Measurements from ENCODE around the gene ATR. TPM values are rescaled to one million over a fixed set of nuclear protein-coding genes. Genes with fewer than 3 reads are reported as not detected.

The ATR gene
- total RNA-seq, 4 donors from 2014 or later: 15.0 to 36.0 (median 15.9) TPM

DNA sequence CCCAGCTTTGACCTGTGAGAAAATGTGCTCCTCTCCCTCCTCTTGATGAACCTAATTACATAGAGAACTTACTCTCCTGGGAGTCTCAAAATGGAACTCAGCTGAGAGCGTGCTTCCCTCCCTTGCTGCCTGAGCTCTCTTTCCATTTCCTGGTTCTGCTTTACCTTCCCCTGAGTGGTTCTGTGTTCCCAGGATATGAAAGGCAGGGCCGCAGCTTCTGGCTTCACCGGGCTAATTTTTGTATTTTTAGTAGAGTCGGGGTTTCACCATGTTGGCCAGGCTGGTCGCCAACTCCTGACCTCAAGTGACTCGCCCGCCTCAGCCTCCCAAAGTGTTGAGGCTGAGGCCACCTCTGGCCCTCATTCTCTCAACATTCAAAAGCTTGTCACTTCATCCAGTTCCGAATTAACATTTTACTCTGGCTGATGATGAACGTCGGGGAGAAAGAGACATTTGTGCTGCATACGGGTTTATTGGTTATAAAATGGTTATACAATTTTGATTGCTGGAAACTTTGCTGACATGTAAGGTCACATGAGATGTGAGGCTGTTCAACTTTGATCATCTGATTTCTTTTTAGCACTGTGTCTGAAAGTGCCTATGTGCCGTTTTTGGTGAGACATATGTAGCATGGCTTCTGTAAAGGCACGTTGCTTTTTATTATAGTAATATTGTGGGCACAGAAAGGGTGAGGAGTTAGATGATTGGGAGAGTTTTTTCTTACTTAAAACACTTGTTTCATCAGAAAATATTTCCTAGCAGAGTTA lies 24.3 kb upstream of the ATR start:
- H3K27ac ChIP-seq: no peak overlapping the region
- TF ChIP-seq, protein P1, sequence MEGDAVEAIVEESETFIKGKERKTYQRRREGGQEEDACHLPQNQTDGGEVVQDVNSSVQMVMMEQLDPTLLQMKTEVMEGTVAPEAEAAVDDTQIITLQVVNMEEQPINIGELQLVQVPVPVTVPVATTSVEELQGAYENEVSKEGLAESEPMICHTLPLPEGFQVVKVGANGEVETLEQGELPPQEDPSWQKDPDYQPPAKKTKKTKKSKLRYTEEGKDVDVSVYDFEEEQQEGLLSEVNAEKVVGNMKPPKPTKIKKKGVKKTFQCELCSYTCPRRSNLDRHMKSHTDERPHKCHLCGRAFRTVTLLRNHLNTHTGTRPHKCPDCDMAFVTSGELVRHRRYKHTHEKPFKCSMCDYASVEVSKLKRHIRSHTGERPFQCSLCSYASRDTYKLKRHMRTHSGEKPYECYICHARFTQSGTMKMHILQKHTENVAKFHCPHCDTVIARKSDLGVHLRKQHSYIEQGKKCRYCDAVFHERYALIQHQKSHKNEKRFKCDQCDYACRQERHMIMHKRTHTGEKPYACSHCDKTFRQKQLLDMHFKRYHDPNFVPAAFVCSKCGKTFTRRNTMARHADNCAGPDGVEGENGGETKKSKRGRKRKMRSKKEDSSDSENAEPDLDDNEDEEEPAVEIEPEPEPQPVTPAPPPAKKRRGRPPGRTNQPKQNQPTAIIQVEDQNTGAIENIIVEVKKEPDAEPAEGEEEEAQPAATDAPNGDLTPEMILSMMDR (IDR thresholded peaks at IDR 0.05): no peak
- TF ChIP-seq POLR2A (IDR thresholded peaks at IDR 0.05) (no peak), POLR2AphosphoS5 (IDR thresholded peaks at IDR 0.05) (no peak), EP300 (IDR thresholded peaks at IDR 0.05) (no peak)
- H3K27me3 ChIP-seq: no peaks in the 10 kb centered on the region
- DNase-seq (ENCODE audit: low spot score in 2 of 2): no peak
- H3K9me3 ChIP-seq: no peaks in the 10 kb centered on the region
- whole genome bisulfite sequencing: 89% methylated on average over 13 of the region's 13 CpGs
- H3K4me1 ChIP-seq: peaks cover 1% of the 10 kb centered on the region
- H3K4me3 ChIP-seq: no peak overlapping the region
- H3K36me3 ChIP-seq: no peaks in the 10 kb centered on the region

DNA sequence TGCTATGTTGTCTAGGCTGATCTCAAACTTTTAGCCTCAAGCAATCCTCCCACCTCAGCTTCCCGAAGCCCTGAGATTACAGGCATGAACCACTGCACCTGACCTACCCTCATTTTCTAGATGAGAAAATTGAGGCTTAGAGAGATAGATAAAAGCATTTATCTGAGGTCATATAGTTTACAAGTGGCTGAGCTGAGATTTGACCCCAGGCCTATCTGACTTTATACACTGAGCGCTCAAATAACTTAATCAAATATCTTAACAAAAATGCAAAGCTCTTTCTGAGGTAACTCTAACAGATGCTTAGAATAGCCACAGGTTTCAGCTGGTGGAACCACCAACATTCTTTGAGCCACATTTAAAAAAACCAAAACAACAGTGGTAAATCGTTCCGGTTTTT lies 23.2 kb upstream of the ATR start:
- Histone ChIP-seq H3K27ac (no peak overlapping the region), H3K4me3 (no peak overlapping the region), H3K27me3 (no peaks in the 10 kb centered on the region), H3K36me3 (no peaks in the 10 kb centered on the region), H3K4me1 (peaks cover 8% of the 10 kb centered on the region), H3K9me3 (no peaks in the 10 kb centered on the region)
- TF ChIP-seq, protein P1 (IDR thresholded peaks at IDR 0.05): no peak
- no peak for TF ChIP-seq POLR2A (IDR thresholded peaks at IDR 0.05)
- no peak for TF ChIP-seq EP300 (IDR thresholded peaks at IDR 0.05)
- TF ChIP-seq POLR2AphosphoS5 (IDR thresholded peaks at IDR 0.05): no peak
- no peak for DNase-seq (ENCODE audit: low spot score in 2 of 2)
- WGBS: 86% methylated on average over 4 of the region's 4 CpGs

DNA sequence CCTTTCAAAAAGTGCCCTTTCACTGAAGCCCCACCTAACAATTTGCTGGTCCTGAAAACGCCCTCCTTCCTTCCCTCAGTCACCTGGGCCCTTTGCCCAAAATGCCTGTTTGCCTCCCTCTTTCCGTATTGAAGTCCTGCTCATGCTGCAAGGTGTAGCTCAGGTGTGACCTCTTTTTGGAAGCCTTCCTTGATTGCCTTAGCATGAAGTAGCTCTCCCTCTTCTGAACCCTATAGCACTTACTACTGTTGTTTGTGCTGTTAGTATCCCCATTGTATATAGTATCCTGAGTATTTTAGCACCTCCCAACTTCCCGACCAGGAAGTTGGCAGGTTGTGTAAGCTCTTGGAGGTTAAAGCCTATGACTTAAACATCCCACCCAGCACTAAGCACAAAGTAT lies 19.4 kb upstream of the ATR start:
- no peaks in the 10 kb centered on the region for H3K27me3 ChIP-seq
- H3K36me3 ChIP-seq: no peaks in the 10 kb centered on the region
- no peak for DNase-seq (ENCODE audit: low spot score in 2 of 2)
- H3K9me3 ChIP-seq: no peaks in the 10 kb centered on the region
- no peak overlapping the region for H3K27ac ChIP-seq
- TF ChIP-seq, protein P1 (IDR thresholded peaks at IDR 0.05): no peak
- TF ChIP-seq EP300 (IDR thresholded peaks at IDR 0.05): no peak
- TF ChIP-seq POLR2AphosphoS5 (IDR thresholded peaks at IDR 0.05): no peak
- 56% methylated on average over 3 of the region's 3 CpGs for WGBS
- H3K4me3 ChIP-seq: no peak overlapping the region
- H3K4me1 ChIP-seq: peaks cover 20% of the 10 kb centered on the region

DNA sequence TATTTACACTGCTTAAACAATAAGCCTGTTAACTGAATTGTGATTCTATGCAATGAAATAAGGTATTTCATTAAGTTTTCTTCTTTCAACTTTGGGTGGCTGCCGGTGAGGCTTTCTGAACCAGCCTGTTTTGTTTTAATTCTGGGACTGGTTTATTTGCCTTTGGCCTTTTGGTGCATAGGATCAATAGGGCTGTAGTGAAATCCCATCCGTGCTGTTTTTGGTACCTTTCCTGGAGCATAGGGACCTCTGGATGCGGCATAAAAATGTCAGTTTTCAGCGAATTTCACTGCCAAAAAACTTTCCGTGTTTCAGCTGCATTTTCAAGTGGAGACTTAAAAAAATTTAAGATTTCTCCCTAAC lies 18.2 kb upstream of the ATR start:
- Histone ChIP-seq H3K4me3 (peak overlapping the region; percentile 64), H3K36me3 (no peaks in the 10 kb centered on the region), H3K27ac (no peak overlapping the region), H3K27me3 (no peaks in the 10 kb centered on the region), H3K4me1 (peaks cover 20% of the 10 kb centered on the region), H3K9me3 (no peaks in the 10 kb centered on the region)
- TF ChIP-seq EP300 (IDR thresholded peaks at IDR 0.05): no peak
- no peak for TF ChIP-seq POLR2AphosphoS5 (IDR thresholded peaks at IDR 0.05)
- no peak for TF ChIP-seq POLR2A (IDR thresholded peaks at IDR 0.05)
- 18% methylated on average over 5 of the region's 5 CpGs for WGBS
- DNase-seq (ENCODE audit: low spot score in 2 of 2): no peak

DNA sequence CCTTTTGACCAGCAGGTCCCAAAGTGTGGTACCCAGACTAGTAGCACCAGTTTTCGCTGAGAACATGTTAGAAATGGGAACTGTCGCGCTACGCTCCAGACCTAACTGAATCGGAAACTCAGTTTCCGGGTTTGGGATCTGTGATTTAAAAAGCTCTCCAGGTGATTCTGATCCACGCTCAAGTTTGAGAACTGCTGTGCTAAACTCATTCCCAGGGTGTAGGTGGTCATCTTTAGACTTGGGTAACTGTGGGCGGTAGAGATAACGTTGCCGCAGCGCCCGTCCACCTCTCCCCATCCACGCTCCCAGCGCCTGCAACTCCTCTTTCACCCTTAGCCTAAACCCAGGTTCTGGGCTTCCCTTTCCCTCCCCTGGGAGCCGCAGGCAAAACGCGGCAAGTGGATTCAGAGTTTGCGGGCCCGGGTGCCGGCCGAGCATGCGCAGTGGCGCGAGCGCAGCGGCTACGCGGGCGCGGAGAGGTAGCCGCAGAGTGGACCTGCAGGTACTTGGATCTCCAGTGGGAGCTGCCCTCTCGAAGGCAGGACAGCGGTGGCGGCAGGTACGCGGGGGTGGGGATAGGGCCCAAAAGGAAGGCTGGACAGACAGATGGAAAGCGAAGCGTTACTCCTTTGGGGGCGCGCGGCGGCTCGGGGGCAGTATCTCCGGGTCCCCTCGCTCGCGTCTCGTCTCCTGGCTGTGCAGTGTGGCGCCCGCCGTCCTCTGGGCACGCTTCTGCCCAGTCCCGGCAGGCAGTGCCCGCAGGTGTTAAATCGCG lies 17.6 kb upstream of the ATR start, which contains the start of gene PLS1:
Gene PLS1, plus strand, starts transcription at position 443 of the 775 bp plus-strand sequence. CDS start 67,845 bp downstream, outside the sequence.
- DNase-seq (ENCODE audit: low spot score in 2 of 2): peak; percentile 81 to 85
- TF ChIP-seq EP300 (IDR thresholded peaks at IDR 0.05) (no peak), POLR2A (IDR thresholded peaks at IDR 0.05) (no peak), POLR2AphosphoS5 (IDR thresholded peaks at IDR 0.05) (peak in 1 of 3 donors; percentile 20)
- TF ChIP-seq, protein P1 (IDR thresholded peaks at IDR 0.05): no peak
- H3K4me1 ChIP-seq: peaks cover 20% of the 10 kb centered on the region
- H3K36me3 ChIP-seq: no peaks in the 10 kb centered on the region
- H3K9me3 ChIP-seq: no peaks in the 10 kb centered on the region
- WGBS: under 1% methylated on average over 34 of the region's 56 CpGs
- peak within 1 kb of the TSS; percentile 64 for H3K4me3 ChIP-seq
- H3K27ac ChIP-seq: peak within 1 kb of the TSS; percentile 36
- no peaks in the 10 kb centered on the region for H3K27me3 ChIP-seq
